NCI-H2196 (cell line): Measurements from ENCODE around the gene TMEM59L.
A peak's percentile ranks its signal among the peaks of the same experiment; 100 is the strongest.

ENCODE experiments used
- DNase-seq: peaks from one replicate; lab custom pipeline; 2025; ENCODE audit not compliant: unreplicated experiment; lab: John Stamatoyannopoulos, UW

The TMEM59L gene

DNA sequence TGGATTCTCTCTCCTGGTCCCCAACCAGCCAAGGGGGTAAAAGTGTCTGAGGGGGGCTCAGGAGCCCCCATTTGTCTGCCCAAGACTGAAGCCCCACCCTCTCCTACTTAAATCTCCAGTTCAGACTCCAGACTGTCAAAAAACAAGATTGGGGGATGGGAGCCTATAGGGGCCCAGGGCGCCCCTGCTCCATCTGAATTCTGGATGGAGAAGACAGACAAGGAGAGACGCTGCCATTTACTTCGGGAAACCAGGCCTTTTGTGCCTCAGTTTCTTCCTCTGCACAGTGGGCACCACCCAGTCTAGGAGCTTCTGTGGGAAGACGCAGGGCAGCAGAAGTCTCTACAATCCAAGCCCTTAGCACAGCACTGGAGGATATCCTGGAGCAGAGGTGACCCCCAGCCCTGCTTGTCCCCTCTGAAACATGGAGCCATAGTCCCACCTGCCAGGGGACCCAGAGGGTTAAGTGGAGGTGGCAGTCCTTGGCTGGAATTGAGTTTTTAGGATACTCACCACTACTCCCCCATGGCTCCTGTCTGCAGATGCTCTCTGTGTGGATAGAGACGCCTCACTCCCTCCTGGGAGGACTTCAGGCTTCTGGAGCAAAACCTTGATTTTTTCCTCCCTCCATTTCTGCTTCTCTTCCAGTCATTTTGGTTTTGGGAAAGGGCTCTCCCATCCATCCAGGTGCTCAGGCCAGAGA is 4.4 kb upstream of the TMEM59L start:
- no peak for DNase-seq

DNA sequence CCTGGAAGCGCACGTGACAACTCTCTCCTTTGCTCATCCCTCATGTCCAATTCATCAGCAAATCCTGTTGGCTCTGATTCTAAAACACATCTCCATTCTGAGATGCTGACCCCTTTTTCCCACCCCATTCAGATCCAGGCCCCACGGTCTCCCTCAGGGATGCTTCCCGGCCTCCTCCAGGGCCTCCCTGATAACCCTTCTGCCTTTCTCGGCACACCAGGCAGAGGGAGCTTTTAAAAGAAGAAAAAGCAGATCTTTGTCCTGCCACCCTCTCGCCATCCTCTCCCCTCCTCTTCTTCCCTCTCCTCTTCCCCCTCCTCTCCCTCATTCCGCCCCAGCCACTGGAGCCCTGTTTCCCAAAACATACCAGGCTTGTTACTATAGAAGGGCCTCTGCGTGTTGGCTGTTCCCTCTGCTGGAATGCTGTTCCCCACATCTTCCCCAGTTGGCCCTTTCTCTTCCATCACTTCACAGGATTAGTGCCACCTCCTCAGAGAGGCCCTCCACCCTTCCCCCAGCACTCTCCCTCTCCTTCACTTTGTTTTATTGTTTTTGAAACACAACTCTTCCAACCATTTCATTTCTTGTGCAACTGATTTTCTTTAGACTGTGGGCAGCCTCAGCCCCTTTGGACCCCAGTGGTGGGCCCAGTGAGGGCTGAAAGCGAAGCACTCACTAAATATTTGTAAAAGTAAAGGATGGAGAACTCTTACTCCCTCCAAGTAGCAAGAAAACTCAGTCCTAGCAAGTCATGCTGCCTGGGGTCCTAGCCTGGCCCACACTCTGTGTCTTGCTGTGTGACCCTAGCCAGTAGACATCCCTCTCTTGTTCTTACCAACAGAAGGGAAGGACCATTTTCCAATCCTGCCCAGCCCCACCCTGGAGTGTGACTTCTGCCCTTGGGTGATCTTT is 3.6 kb upstream of the TMEM59L start:
- DNase-seq: no peak

DNA sequence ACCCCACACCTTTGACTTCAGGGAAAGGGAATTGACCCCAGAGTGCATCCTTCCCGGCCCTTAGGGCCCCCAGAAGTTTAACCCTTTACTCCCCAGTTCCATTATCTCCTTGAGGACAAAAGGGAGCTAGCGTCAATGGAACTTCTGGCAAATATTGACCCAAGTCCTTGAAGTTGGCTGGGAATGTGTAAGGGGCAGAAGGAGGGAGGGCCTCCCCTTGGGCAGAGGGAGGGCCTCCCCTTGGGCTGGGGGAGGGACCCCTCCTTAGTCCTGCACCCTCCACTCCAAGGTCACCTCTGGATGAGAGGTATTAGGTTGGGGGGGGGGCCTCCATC is 3.0 kb upstream of the TMEM59L start:
- no peak for DNase-seq

DNA sequence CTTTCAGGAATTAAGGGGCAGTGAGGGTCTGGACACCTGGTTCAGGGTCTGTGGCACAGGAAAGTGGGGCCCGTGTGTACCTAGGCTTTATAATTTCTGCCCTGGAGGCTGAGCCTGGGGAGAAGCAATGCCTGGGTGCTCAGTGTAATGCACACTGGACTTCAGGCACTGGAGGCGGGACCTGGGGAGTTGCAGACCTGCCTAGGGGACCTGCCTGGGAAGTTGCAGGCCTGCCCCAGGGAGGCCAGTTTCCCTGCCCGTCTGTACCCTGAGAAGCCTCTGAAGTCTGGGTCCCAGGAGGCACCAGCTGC is 2.5 kb upstream of the TMEM59L start:
- DNase-seq: no peak

DNA sequence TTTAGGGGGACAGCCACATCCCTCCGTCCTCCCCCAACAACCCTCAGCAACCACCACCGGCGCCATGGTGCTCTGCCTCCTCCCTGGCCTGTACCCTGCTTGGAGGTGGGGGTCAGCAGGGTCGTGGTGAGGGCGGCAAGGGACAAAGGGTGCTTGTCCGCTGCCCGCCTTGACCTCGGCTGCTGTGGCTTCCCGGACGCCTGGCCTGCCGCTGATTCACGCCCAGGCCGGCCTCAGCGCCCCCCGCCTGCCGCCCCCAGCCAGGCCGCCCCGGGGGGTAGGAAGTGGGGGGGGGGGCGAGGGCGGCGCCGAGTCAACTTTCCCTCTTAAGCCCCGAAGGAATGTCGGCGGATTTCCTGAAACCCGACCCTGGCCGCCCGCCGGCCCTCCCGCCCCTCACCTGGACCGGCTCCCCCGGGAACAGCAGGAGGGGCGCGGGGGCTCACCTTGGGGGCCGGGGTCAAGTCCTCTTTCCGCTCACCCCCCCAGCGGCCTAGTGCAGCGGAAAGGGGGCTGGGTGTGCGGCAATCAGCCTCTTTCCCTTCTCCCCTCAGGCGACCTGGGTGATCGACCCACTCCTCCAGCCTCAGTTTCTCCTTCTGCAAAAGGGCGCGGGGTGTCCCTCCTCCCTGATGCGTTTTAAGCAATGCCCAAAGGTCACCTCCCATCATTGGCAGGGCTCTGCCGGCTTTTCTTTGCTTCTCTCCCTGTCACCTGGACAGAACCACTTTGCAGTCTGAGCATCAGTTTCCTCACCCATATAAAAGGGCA is 1.9 kb upstream of the TMEM59L start:
- DNase-seq: no peak

DNA sequence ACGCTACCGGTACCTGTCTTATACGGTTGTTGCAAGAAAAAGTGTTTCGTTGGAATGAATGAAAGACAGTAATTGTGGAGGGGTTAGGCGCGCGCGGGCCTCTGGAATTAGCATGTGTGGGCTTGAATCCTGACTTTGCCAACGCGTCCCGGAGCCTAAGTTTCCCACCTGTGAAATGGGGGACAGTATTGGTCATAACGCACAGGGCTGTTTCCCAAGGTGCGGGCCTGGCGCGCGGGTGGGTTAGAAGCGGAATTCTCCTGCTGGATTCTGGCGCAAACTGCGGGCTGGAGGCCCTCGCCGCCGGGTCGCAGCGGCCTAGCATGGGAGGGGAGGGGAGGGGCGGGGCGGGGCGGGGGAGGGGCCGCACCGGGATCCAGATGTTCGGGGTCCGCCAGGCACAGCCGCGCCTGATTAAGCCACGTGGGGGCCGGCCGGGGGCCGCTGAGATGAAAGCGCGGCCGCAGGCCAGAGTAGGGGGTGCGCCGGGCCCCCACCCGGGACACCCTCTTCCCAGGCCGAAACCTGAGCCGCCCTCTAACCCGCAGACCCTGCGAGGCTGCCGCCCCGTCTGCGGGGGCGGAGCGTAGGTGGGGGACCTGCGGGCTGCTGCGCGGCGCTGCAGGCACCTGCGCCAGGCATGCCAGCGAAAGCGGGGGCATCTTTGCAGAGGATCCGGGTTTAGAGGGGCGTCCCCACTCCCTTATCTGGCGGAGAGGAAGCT is 1.2 kb upstream of the TMEM59L start:
- no peak for DNase-seq

DNA sequence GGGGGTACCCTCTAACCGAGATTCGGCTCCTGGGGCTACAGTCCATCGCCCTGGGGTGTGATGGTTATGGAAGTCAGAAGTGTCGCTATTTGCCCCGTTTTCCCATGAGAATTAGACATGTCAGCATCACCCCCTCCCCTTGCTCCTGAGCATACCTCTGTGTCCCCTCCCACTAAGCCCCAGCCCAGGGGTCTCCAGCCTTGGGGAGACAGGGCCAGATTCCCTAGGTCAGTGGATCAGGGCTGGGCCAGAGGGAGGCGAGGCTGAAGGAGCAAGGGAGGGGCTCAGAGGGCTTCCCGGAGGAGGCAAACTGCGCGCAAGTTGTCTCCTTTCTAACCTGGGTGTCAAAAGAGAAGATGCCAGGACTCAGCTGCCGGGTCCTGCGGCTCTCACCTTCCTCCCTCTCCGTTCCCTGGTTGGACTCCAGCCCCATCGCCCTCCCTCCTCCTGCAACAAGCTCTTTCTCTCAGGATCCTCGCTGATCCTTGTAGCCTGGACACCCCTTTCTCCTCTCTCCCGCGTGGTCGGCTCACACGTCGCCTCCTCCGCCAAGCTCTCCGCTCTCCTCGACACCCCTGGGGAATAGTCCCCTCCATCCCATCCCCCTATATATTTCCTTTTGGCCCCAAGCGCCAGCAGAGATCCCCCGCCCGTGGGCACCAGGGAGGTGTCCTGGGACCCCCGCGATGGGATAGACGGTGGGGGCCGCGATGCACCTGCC is 459 bp upstream of the TMEM59L start:
- DNase-seq: no peak

DNA sequence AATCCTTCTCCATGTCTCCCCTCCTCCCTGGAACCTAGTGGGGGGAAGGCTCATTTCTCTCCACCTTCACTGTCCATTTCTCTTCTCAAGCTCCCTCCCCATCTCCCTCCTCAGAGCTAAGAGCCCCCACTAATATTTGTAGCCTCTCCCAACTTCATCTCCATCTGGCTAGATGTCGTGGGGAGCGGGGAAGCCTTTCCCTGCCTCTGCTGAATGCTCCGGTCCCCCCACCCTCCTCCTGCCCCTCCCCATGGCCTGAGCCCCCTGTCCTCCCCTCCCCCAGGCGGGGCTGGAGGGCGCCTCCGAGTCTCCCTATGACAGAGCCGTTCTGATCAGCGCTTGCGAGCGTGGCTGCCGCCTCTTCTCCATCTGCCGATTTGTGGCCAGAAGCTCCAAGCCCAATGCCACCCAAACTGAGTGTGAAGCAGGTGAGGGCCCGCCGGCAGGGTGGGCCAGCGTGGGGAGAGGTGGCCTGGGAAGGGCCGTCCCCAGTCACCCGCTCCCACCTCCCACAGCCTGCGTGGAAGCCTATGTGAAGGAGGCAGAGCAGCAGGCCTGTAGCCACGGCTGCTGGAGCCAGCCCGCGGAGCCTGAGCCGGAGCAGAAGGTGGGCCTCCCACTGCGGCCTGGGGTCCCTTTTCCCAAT is 1.0 kb downstream of the TMEM59L start:
- DNase-seq: no peak

DNA sequence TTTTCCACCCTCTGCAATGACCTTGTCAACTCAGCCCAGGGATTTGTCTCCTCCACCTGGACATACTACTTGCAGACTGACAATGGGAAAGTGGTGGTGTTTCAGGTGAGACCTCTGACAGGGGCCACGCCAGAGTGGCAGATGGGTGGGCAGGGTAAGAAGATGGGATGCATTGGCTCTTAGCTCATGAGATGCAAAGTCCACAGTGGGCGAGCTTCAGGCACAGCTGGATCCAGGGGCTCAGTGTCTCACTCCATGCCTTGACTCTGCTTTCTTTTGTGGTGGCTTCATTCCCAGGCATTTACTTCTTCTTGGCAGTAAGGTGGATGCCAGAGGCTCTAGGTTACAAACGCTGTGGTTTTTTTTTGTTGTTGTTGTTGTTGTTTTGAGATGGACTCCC is 3.4 kb downstream of the TMEM59L start:
- DNase-seq: no peak

DNA sequence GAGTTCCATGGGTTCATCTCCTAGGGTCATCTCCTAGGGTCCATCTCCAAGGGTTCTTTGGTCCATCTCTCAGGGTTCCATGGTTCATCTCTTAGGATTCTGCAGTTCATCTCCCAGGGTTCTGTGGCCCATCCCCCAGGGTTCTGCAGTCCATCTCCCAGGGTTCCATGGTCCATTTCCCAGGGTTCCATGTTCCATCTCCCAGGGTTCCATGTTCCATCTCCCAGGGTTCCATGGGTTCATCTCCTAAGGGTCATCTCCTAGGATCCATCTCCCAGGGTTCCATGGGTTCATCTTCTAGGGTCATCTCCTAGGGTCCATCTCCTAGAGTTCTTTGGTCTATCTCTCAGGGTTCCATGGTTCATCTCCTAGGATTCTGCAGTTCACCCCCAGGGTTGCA is 4.9 kb downstream of the TMEM59L start:
- DNase-seq: no peak

DNA sequence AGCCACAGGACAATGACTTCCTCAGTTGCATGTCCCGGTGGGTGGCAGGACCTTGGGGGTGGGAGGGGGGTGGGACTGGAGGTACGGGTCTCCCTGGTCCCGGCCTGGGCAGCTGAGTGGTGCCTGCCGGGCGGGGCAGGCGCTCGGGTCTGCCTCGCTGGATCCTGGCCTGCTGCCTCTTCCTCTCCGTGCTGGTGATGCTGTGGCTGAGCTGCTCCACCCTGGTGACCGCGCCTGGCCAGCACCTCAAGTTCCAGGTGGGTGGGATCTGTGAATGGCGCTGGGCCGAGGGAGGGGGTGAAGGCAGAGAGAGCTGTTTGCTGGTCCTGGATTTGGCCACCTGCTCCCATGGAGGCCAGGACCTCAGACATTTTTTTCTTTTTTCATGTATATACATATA is 5.6 kb downstream of the TMEM59L start:
- DNase-seq: no peak

DNA sequence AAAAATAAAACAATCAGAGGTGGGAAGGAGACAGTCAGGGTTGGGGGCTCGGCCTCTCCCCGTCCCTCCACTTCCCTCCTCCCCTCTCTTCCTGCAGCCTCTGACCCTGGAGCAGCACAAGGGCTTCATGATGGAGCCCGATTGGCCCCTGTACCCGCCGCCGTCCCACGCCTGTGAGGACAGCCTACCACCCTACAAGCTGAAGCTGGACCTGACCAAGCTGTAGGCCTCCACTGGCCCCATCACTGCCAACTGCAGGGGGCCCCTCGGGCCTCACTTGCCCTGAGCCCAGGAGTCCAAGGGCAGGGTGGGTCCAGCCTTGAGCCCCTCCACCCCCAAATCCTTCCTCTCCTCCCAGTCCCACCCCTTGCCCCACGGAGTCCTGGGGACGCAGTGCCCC is 7.6 kb downstream of the TMEM59L start:
- DNase-seq: no peak

DNA sequence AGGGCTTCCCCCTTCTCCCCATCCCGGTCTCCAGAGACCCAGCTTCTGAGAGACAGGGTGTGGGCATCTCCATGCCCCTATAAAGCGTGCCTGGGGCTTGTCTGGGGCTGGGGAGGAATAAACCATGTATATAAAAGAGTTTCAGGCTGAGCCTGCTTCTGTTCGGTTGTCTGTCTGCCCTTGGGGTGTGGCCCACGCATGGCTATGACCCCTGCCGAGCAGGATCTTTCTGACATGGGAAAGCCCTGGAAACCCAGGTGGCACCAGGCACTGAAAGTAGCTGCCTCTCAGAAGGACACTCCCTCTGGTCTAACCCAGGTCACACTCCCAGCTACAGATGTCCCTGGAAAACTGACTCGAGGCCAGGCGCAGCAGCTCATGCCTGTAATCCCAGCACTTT is 8.2 kb downstream of the TMEM59L start:
- DNase-seq: no peak

DNA sequence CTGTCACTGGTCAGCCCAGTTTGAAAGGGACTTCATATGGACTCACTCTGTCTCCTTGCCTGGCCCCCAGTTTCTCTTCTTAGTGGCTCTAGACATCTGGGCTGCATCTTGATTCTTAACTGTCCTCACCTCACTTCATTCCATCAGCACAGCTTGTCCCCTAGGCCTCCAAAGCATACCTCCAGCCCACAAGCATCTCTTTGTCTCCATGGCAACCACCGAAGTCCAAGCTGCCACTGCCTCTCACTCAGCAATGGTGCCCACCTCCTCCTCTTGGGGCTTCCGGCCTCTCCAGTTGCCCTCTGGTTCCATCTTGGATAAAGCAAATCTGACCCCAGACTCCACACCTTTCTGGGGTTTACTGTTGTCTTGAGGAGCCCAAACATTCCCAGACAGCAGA is 14.2 kb downstream of the TMEM59L start:
- DNase-seq: no peak

DNA sequence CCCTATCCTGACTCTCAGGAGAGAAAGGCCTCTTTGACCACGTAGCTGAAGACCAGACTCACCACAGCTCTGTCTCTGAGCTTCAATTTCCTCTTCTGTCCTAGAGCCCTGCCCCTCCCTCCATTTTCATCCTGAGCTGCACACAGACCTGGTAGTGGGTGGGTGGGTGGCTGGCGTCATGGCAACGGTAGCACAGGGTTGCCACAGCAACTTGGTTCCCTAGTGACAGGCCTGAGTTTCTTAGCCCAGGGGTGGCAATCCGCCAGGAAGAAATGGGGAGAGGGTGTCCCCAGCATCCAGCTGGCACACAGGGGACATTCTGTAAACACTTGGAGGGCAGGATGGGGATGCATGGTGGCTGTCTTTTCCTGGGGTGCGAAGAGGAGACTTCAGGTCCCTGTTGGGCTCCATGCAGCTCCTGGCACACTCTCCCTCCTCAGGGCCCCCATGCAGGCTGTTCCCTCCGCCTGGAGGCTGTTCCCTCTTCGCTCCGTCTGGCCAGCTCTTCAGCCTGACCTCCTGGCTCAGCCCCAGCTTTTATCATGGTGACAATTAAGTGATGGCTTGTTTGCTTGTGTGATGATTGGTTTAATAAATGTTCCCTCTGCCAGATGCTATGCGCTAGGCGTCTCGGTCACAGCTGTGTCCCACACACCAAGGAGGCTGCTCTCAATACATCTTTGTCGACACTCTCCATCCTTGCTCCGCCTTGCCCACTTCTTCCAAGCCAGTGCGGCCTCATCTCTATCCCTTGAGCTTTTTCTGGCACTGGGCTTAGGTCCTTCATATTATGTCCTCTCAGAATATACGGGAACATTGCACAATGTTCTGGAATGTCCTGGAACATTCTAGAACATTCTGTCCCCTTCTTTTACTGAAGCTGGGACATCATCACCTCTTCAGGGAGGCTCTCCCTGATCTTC is 16.8 kb downstream of the TMEM59L start:
- no peak for DNase-seq

DNA sequence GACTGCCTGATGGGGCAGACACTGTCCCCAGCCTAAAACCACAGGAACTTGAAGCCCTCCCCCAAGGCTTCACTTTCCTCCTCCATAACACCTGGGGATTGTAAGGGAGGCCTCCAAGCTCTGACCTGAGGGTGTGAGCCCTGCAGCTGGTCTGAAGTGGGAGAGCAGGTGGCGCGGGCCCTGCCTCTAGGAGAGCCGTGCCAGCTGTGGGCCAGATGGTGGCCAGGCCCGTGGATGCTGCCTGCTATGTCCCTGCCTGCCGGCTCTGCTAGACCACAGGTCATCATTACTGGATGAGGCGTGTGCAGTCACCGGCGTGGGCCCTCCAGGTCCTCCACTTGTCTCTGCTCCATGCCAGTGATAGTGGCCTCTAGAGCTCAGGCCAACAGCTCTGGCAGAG is 20.7 kb downstream of the TMEM59L start:
- DNase-seq: peak; percentile 73

DNA sequence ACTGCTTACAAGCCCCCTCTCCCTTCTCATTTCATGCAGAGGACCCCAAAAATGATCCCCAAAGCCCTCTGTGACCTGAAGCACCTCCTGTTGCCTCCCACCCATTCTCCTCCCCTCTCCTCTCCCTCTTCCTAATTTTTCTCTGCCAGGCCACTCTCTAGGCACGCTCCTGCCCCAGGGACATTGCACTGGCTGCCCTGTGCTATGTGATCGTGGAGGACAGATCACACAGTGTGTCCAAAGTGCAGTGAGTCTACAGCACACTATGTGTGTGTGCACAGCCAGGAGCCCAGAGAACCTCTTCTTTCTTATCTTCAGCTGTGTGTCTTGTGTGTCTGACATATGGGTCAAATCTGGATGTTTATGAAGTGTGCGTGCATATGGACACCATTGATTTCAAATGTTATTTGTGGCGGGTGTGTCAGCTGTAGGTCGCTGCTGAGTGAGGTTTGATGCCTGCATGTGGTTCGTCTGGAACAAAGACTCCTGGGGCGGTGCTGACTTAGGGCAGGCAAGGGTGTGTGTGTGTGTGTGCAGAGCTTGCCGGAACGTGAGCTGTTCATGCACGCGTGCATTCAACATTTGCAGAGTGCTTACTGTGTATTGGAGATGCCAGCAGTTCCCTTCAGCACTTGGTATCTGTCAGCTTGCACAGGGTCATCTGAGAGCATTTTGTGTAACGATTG is 22.1 kb downstream of the TMEM59L start:
- DNase-seq: no peak

DNA sequence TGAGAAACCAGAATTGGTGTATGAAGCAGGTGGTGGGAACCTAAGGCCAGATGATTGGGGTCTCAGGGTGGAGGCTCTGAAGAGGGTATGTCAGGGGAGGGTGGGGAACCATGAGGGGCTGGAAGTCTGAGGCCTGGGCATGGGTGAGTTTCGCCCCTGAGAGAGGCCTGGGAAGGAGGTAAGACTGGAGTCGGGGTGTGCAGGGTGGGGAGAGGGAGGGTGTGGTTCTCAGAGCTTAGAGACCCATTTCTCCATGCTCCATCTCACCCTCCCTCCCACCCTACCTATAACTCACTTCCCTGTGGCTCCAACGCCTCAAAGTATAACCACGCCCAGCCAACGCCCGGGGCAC is 23.1 kb downstream of the TMEM59L start:
- no peak for DNase-seq
